Breast epithelium (tissue), 3 donors: Measurements from ENCODE around the gene ATG16L2.

Experiments used
- CTCF ChIP-seq, 3 donors: fragments of 450-650 bp; IDR thresholded peaks; one replicate each; pipeline ENCODE4 v1.5.1; 2016 to 2017; ENCODE audit warnings: antibody characterized with exemption in 3 of 3, mild to moderate bottlenecking in 3 of 3, moderate library complexity in 3 of 3
- POLR2A ChIP-seq: fragments of 450-650 bp; IDR thresholded peaks from one replicate; pipeline ENCODE4 v1.6.1; 2016; ENCODE audit warnings: antibody characterized with exemption, mild to moderate bottlenecking, moderate library complexity
- POLR2AphosphoS5 ChIP-seq, 3 donors: sonication (generic); formaldehyde crosslinking; IDR thresholded peaks; one replicate each; pipeline ENCODE4 v1.6.1; 2017; ENCODE audit warnings: antibody characterized with exemption in 3 of 3

- TF ChIP-seq CTCF (IDR thresholded peaks at IDR 0.05) (no peak), POLR2A (no peak), POLR2AphosphoS5 (IDR thresholded peaks at IDR 0.05) (no peak)
Observed at GRCh38 chr11:72793076-72793424, 21.2 kb upstream of the ATG16L2 start.
